ENCODE data around the gene BCL2L12.
A peak's percentile ranks its signal among the peaks of the same experiment; 100 is the strongest.

BCL2L12 gene

GRCh38 chr19:49680421-49681351 lies 15.0 kb downstream of the BCL2L12 start:
- H3K9me3 ChIP-seq (ENCODE audit: control insufficient read depth, low read length): no peaks in the 10 kb centered on the region
- H3K27ac ChIP-seq (ENCODE audit: low read depth, low read length, severe bottlenecking): peak overlapping the region; percentile 78
- H3K4me3 ChIP-seq (ENCODE audit: extremely low read depth, insufficient read depth, low read length, poor library complexity, severe bottlenecking): peak overlapping the region; percentile 14
- H3K36me3 ChIP-seq (ENCODE audit: control insufficient read depth, insufficient read depth, low read length): peaks cover 49% of the 10 kb centered on the region
- 36 to 39% methylated on average over 34 to 37 of the region's 40 CpGs for WGBS, 2 experiments (ENCODE audit: insufficient coverage in 2 of 2)
- H3K4me1 ChIP-seq (ENCODE audit: control insufficient read depth, insufficient read depth, low read length, poor library complexity, severe bottlenecking): peaks cover 15% of the 10 kb centered on the region

GRCh38 chr19:49681830-49682229 lies 16.1 kb downstream of the BCL2L12 start:
- H3K4me3 ChIP-seq (ENCODE audit: extremely low read depth, insufficient read depth, low read length, poor library complexity, severe bottlenecking): no peak overlapping the region
- H3K27ac ChIP-seq (ENCODE audit: low read depth, low read length, severe bottlenecking): no peak overlapping the region
- WGBS, 2 experiments (ENCODE audit: insufficient coverage in 2 of 2): 97 to 98% methylated on average over 17 to 19 of the region's 19 CpGs
- peaks cover 15% of the 10 kb centered on the region for H3K4me1 ChIP-seq (ENCODE audit: control insufficient read depth, insufficient read depth, low read length, poor library complexity, severe bottlenecking)
- peaks cover 57% of the 10 kb centered on the region for H3K36me3 ChIP-seq (ENCODE audit: control insufficient read depth, insufficient read depth, low read length)
- no peaks in the 10 kb centered on the region for H3K9me3 ChIP-seq (ENCODE audit: control insufficient read depth, low read length)

GRCh38 chr19:49682274-49682673 lies 16.5 kb downstream of the BCL2L12 start:
- no peak overlapping the region for H3K4me3 ChIP-seq (ENCODE audit: extremely low read depth, insufficient read depth, low read length, poor library complexity, severe bottlenecking)
- H3K36me3 ChIP-seq (ENCODE audit: control insufficient read depth, insufficient read depth, low read length): peaks cover 61% of the 10 kb centered on the region
- H3K27ac ChIP-seq (ENCODE audit: low read depth, low read length, severe bottlenecking): no peak overlapping the region
- no peaks in the 10 kb centered on the region for H3K9me3 ChIP-seq (ENCODE audit: control insufficient read depth, low read length)
- WGBS, 2 experiments (ENCODE audit: insufficient coverage in 2 of 2): 96% methylated on average over 5 to 8 of the region's 8 CpGs
- peaks cover 15% of the 10 kb centered on the region for H3K4me1 ChIP-seq (ENCODE audit: control insufficient read depth, insufficient read depth, low read length, poor library complexity, severe bottlenecking)

GRCh38 chr19:49683814-49684250 lies 18.1 kb downstream of the BCL2L12 start:
- Histone ChIP-seq H3K27ac (ENCODE audit: low read depth, low read length, severe bottlenecking) (no peak overlapping the region), H3K4me1 (ENCODE audit: control insufficient read depth, insufficient read depth, low read length, poor library complexity, severe bottlenecking) (peaks cover 21% of the 10 kb centered on the region), H3K4me3 (ENCODE audit: extremely low read depth, insufficient read depth, low read length, poor library complexity, severe bottlenecking) (no peak overlapping the region), H3K36me3 (ENCODE audit: control insufficient read depth, insufficient read depth, low read length) (peaks cover 75% of the 10 kb centered on the region), H3K9me3 (ENCODE audit: control insufficient read depth, low read length) (no peaks in the 10 kb centered on the region)
- 96% methylated on average over 16 to 18 of the region's 18 CpGs for WGBS, 2 experiments (ENCODE audit: insufficient coverage in 2 of 2)

GRCh38 chr19:49684251-49684982 lies 18.7 kb downstream of the BCL2L12 start:
- no peaks in the 10 kb centered on the region for H3K9me3 ChIP-seq (ENCODE audit: control insufficient read depth, low read length)
- H3K36me3 ChIP-seq (ENCODE audit: control insufficient read depth, insufficient read depth, low read length): peaks cover 81% of the 10 kb centered on the region
- WGBS, 2 experiments (ENCODE audit: insufficient coverage in 2 of 2): 95 to 96% methylated on average over 34 of the region's 35 CpGs

GRCh38 chr19:49684983-49685553 lies 19.3 kb downstream of the BCL2L12 start:
- Histone ChIP-seq H3K4me1 (ENCODE audit: control insufficient read depth, insufficient read depth, low read length, poor library complexity, severe bottlenecking) (peaks cover 10% of the 10 kb centered on the region), H3K27ac (ENCODE audit: low read depth, low read length, severe bottlenecking) (no peak overlapping the region), H3K4me3 (ENCODE audit: extremely low read depth, insufficient read depth, low read length, poor library complexity, severe bottlenecking) (no peak overlapping the region), H3K36me3 (ENCODE audit: control insufficient read depth, insufficient read depth, low read length) (peaks cover 86% of the 10 kb centered on the region), H3K9me3 (ENCODE audit: control insufficient read depth, low read length) (no peaks in the 10 kb centered on the region)
- WGBS, 2 experiments (ENCODE audit: insufficient coverage in 2 of 2): 98 to 99% methylated on average over 13 of the region's 13 CpGs

More at GRCh38 chr19:49684251-49684982, 18.7 kb downstream of the BCL2L12 start:
- Histone ChIP-seq H3K4me1 (ENCODE audit: control insufficient read depth, insufficient read depth, low read length, poor library complexity, severe bottlenecking) (peaks cover 16% of the 10 kb centered on the region), H3K27ac (ENCODE audit: low read depth, low read length, severe bottlenecking) (no peak overlapping the region), H3K4me3 (ENCODE audit: extremely low read depth, insufficient read depth, low read length, poor library complexity, severe bottlenecking) (no peak overlapping the region)

GRCh38 chr19:49685845-49686332 lies 20.2 kb downstream of the BCL2L12 start:
- no peak overlapping the region for H3K4me3 ChIP-seq (ENCODE audit: extremely low read depth, insufficient read depth, low read length, poor library complexity, severe bottlenecking)
- no peaks in the 10 kb centered on the region for H3K9me3 ChIP-seq (ENCODE audit: control insufficient read depth, low read length)
- peaks cover 5% of the 10 kb centered on the region for H3K4me1 ChIP-seq (ENCODE audit: control insufficient read depth, insufficient read depth, low read length, poor library complexity, severe bottlenecking)
- 95% methylated on average over 23 of the region's 23 CpGs for WGBS, 2 experiments (ENCODE audit: insufficient coverage in 2 of 2)
- H3K36me3 ChIP-seq (ENCODE audit: control insufficient read depth, insufficient read depth, low read length): peaks cover 85% of the 10 kb centered on the region
- H3K27ac ChIP-seq (ENCODE audit: low read depth, low read length, severe bottlenecking): no peak overlapping the region

GRCh38 chr19:49686503-49687088 lies 20.9 kb downstream of the BCL2L12 start:
- WGBS, 2 experiments (ENCODE audit: insufficient coverage in 2 of 2): 95 to 97% methylated on average over 12 to 19 of the region's 27 CpGs
- H3K36me3 ChIP-seq (ENCODE audit: control insufficient read depth, insufficient read depth, low read length): peaks cover 78% of the 10 kb centered on the region
- no peak overlapping the region for H3K4me3 ChIP-seq (ENCODE audit: extremely low read depth, insufficient read depth, low read length, poor library complexity, severe bottlenecking)
- no peaks in the 10 kb centered on the region for H3K9me3 ChIP-seq (ENCODE audit: control insufficient read depth, low read length)
- H3K4me1 ChIP-seq (ENCODE audit: control insufficient read depth, insufficient read depth, low read length, poor library complexity, severe bottlenecking): peaks cover 5% of the 10 kb centered on the region
- no peak overlapping the region for H3K27ac ChIP-seq (ENCODE audit: low read depth, low read length, severe bottlenecking)

- 93 to 96% methylated on average over 7 of the region's 12 CpGs for WGBS, 2 experiments (ENCODE audit: insufficient coverage in 2 of 2)
- Histone ChIP-seq H3K4me3 (ENCODE audit: extremely low read depth, insufficient read depth, low read length, poor library complexity, severe bottlenecking) (no peak overlapping the region), H3K36me3 (ENCODE audit: control insufficient read depth, insufficient read depth, low read length) (peaks cover 72% of the 10 kb centered on the region), H3K9me3 (ENCODE audit: control insufficient read depth, low read length) (no peaks in the 10 kb centered on the region), H3K27ac (ENCODE audit: low read depth, low read length, severe bottlenecking) (no peak overlapping the region), H3K4me1 (ENCODE audit: control insufficient read depth, insufficient read depth, low read length, poor library complexity, severe bottlenecking) (peaks cover 5% of the 10 kb centered on the region)
Measured at GRCh38 chr19:49687150-49687549, 21.4 kb downstream of the BCL2L12 start.

Data from mesodermal cell (in vitro differentiated cells).